Left hindlimb (tissue), 1 donor: ENCODE results near the gene PSMD1.
"Not testable (repeated sequence)": the region's sequence is repeated elsewhere in the genome, so short reads cannot be mapped to it uniquely, and the experiment has no call there.

ENCODE experiments used
- DNase-seq: peaks from one replicate; pipeline ENCODE4 v3.0.0-alpha.2; 2018

PSMD1 gene

DNA sequence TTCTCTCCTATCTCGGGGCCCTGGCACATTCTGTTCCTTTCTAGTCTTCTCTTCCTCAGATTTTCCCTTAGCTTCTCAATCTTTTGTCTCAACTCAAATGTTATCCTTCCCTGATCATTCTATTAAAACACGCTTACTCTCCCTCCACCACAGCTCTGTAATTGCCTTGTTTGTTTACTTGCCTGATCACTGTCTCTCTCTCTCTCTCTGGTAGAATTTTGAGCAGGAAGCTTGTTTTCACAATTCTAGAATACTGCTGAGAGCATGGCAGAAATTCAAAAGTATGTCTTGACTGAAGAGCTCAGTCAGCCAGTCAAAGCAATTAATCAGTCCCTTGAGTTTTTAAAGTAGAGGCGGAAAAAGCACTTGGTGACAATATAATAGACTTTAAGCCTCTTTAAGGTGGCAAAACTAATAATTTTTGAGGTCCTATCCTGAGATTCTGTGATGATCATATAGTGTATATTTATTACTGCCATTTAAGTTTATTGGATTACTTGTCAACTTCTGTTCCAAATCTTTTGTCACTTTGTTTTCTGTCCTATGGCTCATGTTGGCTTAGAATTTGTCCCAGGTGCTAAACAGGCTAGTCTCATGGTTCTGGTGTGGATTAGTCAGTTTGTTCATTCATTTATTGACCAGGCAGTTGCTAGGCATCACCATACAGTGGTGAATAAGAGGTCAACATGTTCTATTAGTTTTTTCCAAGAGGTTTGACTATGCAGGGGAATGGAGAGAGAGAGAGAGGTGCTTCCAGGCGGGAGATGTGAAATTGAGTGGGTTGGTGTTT, 2.3 kb downstream of the PSMD1 start:
- no peak for DNase-seq

DNA sequence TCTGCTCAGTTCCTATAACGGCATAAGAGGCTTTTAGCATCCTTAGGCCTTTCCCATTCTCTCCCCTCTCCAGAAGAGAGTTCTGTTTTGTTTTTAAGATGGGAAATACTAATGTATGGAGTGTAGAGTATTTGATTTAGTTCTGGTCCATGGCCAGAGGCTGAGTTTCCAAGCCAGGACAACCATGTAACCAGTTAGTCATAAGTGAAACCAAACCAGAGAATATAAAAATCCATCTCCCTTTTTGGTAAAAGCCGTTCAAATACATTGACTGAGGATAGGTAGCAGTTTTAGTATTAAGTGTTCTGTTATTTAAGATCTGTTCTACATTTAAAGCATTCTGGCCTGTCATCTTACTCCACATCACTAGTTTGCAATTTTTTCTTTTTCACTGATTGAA, 3.1 kb downstream of the PSMD1 start:
- no peak for DNase-seq

DNA sequence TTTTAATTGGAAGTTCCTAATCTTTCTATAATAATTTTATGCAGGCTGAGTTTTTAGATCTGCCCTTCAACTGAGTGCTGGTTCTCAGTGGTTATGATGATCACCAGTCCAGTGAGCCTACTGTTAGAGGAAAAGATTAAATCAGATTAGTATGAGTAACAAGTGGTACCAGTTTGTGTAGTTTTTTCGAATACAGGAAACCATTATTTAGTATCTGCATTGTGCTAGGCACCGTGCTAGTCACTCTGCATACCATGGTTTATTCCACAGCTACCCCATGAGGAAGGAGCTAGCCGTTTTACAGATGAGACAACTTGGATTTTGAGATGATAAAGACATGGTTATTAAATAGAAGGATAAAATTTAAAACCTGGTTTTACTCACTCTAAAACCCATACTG, 6.1 kb downstream of the PSMD1 start:
- DNase-seq: no peak

DNA sequence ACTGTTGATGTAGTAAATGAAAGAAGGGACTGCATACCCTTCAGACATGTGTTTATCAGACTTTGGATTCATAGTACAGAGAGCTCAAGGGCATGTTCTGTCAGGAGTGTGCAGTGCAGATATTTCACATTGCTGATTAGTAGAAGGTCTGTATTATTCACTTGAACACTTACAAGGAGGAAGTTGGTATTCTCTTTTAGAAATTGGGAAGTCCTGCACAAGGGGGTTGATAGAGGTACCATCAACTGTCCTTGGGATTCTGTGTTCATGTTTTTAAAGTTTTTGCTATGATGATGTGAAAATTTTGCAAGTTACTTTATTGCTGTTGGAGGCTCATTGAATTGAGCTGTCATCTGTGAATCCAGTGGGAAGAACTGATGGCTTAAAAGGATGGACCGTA, 6.7 kb downstream of the PSMD1 start:
- DNase-seq: no peak

DNA sequence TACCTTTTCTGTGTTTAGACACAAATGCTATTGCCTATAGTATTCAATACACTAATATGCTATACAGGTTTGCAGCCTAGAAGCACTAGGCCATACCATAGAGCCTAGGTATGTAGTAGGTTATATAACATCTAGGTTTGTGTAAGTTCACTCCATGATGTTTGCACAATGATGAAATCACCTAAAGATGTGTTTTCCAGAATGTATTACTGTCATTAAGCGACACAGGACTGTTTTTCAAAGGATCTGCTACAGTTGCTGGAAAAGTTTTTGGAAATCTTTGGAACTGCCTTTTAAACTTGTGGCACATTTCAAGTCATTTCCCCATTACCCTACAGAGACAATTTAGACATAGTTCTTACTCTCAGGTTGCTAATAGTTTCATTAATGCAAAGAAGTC, 9.3 kb downstream of the PSMD1 start:
- no peak for DNase-seq

DNA sequence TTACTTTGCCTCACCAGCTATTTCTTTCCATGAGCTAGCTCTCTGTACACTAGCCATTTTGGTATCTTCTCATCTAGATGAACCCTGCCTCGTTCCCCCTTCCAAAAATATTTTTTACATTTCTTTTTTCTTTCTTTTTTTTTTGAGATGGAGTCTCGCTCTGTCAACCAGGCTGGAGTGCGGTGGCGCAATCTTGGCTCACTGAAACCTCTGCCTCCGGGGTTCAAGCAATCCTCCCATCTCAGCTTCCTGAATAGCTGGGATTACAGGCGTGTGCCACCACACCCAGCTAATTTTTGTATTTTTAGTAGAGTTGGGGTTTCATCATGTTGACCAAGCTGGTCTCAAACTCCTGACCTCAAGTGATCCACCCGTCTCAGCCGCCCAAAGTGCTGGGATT, 10.9 kb downstream of the PSMD1 start:
- not testable (repeated sequence) for DNase-seq

DNA sequence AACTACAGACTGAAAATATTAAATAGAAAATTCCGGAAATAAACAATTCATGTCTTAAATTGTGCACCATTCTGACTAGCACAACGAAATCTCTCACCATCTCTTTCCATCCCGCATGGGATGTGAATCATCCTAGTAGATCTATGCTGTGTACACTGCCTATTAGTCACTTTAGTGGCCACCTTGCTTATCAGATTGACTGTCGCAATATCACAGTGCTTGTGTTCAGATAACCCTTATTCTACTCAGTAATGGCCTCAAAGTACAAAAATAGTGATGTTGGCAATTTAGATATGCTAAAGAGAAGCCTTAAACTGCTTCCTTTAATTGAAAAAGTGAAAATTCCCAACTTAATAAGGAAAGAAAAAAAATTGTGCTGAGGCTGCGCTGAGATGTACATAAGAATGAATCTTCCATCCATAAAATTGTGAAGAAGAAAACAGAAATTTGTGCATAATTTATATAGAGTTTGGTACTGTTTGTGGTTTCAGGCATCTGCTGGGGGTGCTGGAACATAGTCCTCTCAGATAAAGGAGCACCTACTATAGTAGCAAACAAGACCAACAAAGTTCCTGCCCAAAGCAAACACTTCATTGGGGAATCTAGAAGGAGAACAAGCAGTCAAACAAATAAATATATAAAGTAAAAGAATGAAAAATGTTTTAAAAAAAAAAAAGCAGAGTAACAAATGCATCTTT, 12.0 kb downstream of the PSMD1 start:
- DNase-seq: no peak

DNA sequence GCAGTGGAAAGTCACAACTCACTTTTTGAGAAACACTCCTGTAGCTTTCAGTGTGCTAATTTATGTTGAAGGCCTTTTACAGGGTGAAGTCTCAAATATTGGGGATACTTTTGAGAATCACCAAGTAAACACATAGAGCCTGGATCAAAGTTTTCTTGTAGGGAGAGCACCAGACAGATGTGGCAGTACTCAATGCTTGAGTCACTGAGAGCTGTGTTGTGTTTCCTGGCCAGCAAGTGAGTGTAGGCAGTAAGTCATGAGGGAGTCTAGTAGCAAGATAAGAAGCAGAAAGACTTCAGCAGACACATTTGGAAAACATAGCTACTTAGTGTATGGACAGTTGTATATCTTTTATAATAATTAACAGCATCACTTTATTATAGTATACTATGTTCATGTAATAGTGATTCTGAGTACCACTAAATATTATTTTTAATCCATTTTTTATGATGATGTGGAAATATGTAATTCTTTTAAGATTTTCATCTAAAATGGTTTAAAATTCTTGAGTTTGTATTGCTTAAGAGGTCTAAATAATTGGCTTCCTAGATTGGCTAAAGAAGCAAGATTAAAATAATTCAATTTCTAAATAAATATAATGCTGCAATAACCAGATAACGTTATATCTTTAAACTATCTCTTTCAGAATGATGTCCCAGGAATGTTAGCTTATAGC, 12.8 kb downstream of the PSMD1 start:
- DNase-seq: no peak

DNA sequence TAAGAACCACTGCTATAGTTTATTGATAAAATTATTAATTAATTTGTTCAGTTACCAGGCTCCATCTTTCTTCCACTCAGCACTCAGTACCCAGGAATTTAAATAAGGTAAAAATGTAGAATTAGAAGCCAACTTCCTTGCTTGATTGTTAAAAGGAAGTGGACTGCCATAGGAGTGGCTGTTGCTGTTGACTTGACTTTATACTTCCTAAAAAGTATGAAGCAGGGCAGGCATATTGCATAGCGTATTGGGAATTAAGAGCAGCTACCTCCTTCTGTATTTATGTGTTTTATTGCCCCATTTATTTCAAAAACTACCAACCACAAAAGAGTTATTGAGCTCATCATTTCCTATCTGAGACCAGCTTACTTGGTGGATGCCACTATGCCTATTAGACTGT, 27.9 kb downstream of the PSMD1 start:
- DNase-seq: no peak

DNA sequence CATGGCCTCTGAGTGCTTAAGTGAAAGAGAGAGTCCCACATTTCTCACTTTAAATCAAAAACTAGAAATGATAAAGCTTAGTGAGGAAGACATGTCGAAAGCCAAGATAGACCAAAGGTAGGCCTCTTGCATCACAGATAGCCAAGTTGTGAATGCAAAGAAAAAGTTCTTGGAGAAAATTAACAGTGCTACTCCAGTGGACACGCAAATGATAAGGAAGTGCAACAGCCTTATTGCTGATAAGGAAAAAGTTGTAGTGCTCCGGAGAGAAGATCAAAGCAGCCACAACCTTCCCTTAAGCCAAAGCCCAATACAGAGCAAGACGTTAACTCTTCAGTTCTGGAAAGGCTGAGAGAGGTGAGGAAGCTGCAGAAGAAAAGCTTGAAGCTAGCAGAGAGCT, 32.1 kb downstream of the PSMD1 start:
- no peak for DNase-seq

DNA sequence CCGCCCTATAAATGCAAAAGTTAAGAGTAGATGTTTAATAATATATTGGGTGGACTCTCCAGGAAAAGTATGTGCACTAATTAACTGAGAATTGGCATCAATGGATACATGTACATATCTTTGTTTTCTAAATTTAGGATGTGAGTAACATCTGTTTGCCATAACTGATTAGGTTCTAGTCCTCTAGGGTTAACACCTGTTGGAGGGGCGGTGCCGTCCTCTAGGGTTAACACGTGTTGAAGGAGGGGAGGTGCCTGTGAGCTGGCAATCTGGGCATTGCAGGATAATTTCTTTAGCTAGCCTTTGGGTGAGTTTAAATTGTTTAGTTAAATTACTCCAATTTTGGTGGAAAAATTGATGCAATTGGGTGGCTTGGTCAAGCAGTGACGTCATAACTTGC, 37.3 kb downstream of the PSMD1 start:
- no peak for DNase-seq

DNA sequence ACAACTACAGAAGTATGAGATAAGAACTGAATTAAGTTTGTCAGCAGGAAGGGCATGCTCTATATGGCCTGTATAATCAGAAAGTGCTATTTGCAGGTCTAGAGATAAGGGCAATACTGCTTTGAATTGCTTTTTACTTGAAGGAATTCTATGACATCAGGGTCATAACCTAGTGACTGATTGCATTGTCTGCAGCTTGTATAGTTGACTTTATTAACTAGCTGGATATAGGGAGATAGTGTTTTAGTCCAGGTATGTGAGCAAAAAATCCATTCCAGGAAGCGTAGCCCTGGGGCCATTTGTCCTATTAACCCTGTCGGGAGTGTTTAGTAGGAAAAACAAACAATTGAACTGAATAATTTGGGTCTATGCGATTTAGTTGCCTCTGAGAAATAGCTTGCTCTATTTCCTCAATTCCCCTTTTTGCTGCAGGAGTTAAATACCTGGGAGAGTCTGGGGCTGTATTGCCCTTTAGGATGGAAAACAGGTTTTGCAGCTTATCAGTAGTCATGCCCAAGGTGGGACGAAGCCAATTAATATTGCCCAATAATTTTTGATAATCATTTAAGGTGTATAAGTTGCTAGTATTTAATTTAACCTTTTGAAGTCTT, 38.2 kb downstream of the PSMD1 start:
- no peak for DNase-seq

DNA sequence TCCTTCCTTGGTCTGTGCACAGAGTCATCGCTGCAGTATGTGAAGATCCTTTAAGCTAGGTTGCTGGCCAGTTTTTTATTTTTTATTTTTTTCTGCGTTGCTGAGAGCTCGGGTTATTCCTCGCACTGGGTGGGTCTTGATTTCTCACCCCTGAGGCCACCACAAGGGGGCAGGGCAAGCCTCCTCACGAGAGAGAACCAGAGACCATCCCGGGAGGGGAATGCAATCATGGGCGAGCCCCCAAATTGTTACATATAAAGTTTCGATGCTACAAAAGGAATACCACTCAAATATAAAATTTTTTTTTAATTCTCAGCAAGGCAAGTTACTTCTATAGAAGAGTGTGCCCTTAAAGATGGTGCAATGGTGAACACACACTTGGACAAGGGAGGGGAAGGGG, 43.3 kb downstream of the PSMD1 start:
- no peak for DNase-seq

DNA sequence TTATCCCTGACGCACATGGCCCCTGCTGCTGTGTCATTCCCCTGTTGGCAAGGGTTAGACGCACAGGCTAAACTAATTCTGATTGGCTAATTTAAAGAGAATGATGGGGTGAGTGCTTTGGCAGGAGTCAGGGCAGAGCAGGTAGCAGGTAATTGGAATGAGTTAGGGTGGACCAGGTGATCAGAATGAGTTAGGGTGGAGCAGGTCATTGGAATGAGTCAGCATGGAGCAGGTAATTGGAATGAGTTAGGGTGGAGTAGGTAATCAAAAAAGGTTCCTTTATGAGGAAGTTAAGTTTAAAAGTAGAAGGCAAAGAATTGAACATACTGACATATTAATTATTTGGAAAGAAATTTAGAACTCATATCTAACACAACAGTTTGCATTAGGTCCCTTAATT, 43.7 kb downstream of the PSMD1 start:
- DNase-seq: not testable (repeated sequence)

DNA sequence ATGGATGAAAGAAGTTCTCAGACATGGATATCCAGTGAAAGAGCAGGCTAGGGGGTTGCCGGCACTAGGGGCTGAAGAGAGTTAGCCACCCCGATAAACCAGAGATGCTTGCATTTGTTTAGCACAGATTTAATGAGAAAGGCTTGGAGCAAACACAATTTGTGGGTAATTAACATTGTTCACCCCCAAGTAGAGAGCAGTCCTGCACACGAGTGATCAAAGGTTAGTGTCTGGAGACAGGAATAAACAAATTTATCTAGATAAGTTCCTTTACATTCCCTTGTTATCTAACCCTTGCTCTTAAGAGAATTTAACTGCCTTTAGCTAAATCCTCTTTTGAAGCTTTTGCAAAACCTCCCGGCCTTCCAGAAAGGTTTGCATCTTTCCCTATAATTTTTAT, 44.3 kb downstream of the PSMD1 start:
- DNase-seq: no peak

DNA sequence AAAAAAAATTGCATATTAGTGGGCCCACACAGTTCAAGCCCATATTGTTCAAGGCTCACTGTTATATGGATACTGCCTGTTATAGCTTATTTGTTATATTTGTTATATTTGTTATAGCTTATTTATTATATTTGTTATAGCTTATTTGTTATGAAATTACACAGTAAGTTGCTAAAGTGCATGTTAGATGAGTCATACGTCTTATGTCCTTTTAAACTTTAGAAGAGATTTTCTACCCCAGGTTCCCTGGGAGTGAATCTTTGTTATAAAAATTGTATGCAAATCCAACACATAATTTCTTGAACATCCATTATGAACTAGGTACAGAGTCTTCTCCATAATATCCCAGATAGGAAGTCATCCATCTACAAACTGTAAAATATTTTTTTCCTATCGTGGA, 46.1 kb downstream of the PSMD1 start:
- no peak for DNase-seq

DNA sequence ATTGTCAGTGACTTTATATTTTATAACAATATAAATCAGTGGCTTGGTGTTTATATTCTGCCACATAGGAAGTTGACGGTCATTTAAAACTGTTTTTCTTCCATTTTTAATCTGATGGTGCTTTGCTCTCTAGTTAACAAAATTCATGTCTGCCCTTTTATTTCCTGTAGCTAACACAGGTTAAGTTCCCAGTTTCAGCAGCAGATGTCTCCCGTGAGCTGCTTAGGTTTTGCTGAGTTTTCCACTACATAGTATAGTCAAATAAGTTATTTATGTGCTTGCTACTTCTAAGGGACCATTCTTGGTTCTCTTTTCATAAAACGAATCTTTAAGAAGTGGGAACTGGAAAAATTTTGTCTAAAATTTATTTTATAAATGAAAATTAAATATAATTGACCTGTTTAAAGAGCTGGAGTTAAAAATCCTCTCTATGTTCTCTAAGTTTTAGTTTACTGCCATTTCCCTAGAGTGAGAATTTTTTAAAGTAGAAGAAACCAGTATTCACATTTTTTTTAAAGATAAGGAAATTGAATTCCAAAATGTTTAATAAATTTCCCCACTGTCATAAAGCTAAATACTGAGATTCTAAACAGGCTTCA, 47.5 kb downstream of the PSMD1 start:
- peak; percentile 58 for DNase-seq

DNA sequence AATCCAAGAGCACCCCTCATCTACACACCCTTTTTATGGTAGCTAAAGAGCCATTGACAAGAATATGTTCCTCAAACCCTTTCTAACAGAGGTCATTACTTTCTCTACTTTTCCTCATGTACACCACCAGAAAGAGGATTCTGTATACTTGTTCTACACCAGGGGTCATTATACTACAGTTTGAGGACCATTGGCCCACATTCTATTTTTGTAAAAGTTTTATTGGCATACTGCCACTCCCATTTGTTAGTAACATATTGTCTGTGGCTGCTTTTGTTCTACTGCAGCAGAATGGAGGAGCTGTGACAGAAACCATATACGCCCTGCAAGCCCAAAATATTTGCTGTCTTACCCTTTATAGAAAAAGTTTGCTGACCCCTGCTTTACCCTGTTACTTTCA, 53.9 kb downstream of the PSMD1 start:
- no peak for DNase-seq

DNA sequence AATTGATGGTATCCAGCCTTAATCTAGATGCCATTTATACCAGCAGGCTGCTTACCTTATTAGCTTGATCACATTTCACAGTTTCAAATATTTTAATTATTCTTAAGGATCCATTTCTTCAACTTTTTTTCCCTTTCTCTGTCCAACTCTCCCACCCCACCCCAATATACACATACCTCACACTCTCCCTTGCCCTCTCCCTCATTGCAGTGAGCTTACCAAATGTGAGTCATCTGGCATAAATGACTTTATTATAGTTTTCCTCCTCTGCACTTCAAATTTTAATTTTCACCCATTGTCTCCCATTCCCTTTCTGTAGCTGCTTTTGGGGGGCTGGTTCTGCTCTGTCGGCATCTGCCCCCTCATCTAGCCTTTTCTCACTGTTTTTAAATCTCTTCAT, 55.3 kb downstream of the PSMD1 start:
- no peak for DNase-seq

DNA sequence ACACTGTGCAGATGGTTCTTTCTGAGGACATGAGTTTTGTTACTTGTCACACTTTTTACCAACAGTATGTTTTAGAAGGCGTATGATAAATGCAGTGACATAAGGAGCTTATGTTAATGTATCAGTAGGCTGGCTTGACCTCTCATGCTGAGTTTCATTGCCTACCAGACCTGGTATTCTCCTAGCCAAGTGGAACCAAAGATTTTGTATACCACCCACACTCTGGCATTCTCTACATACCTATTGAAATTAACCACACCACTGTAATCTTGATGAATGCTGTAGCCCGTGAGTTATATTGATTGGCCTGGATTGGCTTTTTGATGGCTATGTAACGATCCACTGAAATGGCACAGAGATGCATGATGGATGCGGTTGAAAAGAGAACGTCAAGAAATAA, 56.8 kb downstream of the PSMD1 start:
- no peak for DNase-seq

DNA sequence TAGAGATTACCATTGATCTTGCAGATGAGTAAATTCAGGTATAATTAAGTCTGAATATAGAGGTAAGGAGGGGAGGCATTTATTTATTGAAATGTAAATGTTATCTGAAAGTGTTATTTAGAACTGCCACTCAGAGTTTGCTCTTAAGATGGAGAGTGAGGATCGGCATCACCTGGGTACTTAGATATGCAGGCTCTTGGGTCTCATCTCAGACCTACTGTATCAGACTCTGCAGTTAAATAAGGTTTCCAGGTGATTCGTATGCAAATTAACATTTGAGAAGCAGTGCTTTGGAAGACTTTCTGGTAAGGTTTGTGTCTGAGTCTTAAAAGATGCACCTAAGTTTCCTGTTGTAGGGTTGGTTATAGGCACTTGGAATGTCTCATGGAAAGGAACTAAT, 59.0 kb downstream of the PSMD1 start:
- DNase-seq: no peak

DNA sequence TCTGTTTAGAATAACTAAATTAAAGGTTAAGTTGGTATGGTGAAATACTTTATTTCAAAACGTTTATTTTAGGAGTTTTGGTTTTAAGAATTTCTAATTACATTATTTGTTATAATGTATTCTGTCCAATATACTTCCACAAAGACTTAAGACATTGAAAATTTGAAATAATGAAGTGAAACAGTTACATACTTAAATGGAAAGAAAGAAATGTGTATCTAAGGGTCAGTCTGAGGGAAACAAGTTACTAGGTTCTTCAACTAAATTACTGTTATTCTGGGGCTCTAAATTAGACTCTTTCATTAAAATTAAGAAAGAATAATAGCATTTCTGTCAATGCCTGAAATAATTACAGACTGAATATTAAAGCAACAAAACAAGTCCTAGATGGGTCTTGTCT, 60.5 kb downstream of the PSMD1 start:
- DNase-seq: no peak

DNA sequence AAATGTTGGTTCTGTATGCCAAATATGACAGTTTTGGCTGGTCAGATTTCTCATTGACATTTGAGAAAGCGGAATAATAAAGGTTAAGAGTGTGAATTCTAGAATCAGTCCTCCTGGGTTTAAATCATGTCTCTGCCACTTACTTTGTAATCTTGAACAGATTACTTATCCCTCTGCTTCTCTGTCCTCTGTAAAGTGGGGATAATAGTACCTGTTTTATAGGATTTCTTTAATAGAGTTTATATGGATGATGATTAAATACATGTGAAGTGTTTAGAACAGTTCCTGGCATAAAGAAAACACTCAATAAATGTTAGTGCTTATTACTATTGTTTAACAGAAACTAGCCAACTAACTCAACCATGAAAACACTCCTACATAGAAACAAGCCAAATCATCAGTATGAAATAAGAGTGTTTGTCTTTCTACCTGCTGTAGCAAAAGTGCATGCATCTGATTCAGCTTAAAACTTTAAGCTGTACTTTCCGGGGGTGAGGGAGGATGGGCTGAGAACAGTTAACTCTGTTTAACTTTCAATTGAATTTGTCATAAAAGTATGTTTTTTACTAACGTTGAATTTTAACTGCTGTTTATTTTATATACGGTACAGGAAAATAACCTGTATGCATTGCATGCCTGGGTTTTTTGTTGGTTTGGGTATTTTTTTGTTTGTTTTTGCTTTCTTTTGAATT, 61.4 kb downstream of the PSMD1 start:
- no peak for DNase-seq
